OCI-LY3 (cell line): ENCODE results near the gene BACE2.
"Not testable (repeated sequence)": the region's sequence is repeated elsewhere in the genome, so short reads cannot be mapped to it uniquely, and the experiment has no call there.

Experiments
- H2AFZ ChIP-seq: fragments of 200-600, 300-600 bp; shearing (Covaris generic); 2 replicates; pipeline ENCODE4 v1.6.0; 2014; ENCODE audit warnings: antibody characterized with exemption, low read depth, low read length
- H3K27ac ChIP-seq: fragments of 200-600, 300-600 bp; sonication (generic); 2 replicates; pipeline ENCODE4 v1.5.1; 2014; ENCODE audit warnings: mild to moderate bottlenecking, low read length, moderate library complexity, mixed read lengths
- H3K27me3 ChIP-seq: fragments of 200-600, 300-600 bp; sonication (generic); 2 replicates; pipeline ENCODE4 v1.6.1; 2014; ENCODE audit warnings: low read depth, low read length, mixed read lengths
- H3K36me3 ChIP-seq: fragments of 200-600, 300-600 bp; sonication (generic); replicated peaks from 2 replicates; pipeline ENCODE3; 2014; ENCODE audit warnings: low read depth, low read length, mixed read lengths
- H3K4me1 ChIP-seq: fragments of 300-600, 200-600 bp; sonication (generic); 2 replicates; pipeline ENCODE4 v1.6.1; 2014; ENCODE audit warnings: low read length, mixed read lengths
- H3K4me2 ChIP-seq: fragments of 200-600, 300-600 bp; sonication (generic); 2 replicates; pipeline ENCODE4 v1.6.1; 2014; ENCODE audit warnings: low read length, mixed read lengths
- H3K4me3 ChIP-seq: fragments of 300-600, 200-600 bp; sonication (generic); 2 replicates; pipeline ENCODE4 v1.5.1; 2014; ENCODE audit warnings: antibody characterized with exemption, mild to moderate bottlenecking, low read length, moderate library complexity
- H3K79me2 ChIP-seq: fragments of 300-600, 200-600 bp; shearing (Covaris generic); 2 replicates; pipeline ENCODE4 v1.6.1; 2014; ENCODE audit warnings: mild to moderate bottlenecking, low read length, mixed read lengths
- H3K9ac ChIP-seq: fragments of 300-600, 200-600 bp; shearing (Covaris generic); 2 replicates; pipeline ENCODE4 v1.6.0; 2014; ENCODE audit warnings: mild to moderate bottlenecking, low read length, moderate library complexity
- H3K9me3 ChIP-seq: fragments of 200-600, 300-600 bp; shearing (Covaris generic); 2 replicates; pipeline ENCODE4 v1.6.1; 2014; ENCODE audit warnings: low read length, mixed read lengths; ENCODE audit not compliant: insufficient read depth
- H4K20me1 ChIP-seq: fragments of 200-600, 300-600 bp; sonication (generic); 2 replicates; pipeline ENCODE4 v1.6.1; 2016; ENCODE audit warnings: low read length, mixed read lengths; ENCODE audit not compliant: insufficient read depth
- EZH2phosphoT487 ChIP-seq: fragments of 200-600 bp; shearing (Covaris generic); IDR thresholded peaks from 2 replicates; pipeline ENCODE4 v1.6.1; 2018; ENCODE audit warnings: antibody characterized with exemption, mixed run types, low read depth
- TF ChIP-seq, protein P1 (sequence below): fragments of 200-600, 300-600 bp; sonication (generic); IDR thresholded peaks from 2 replicates; pipeline ENCODE4 v1.5.1; 2014; ENCODE audit warnings: antibody characterized with exemption, low read length, low read depth

Gene BACE2

DNA sequence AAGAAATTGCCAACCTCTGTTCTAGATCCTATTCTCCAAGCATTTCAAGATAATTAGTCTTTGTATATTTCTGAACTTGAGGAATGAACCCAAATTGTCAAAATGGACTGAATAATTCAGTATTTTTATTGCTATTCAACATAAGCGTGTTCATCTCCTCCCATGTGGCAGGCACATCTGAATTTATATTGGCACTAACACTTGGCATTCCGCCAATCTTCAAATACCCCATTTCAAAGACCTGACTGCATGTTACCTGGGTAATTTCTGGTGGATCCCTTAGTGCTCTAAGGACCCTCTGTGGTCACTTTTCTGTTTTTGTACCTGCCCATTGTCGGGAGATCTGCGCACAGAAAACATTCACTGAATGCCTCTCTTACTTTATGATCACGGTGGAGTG is 66.6 kb downstream of the BACE2 start:
- H3K36me3 ChIP-seq, result no peaks in the 10 kb centered on the region
- 0 out of 2 replicates have a peak overlapping the region, but pooled peaks have one; percentile 40 for H3K4me3 ChIP-seq
- H3K27ac ChIP-seq, result peak overlapping the region; percentile 26; the same call in 1 of the 2 replicates
- H3K9me3 ChIP-seq, result no peaks in the 10 kb centered on the region
- H3K4me1 ChIP-seq, result peaks cover 61% of the 10 kb centered on the region
- H3K4me2 ChIP-seq, result peak overlapping the region; percentile 64
- no peak overlapping the region for H3K9ac ChIP-seq
- peaks cover 17% of the 10 kb centered on the region for H3K27me3 ChIP-seq
- H2AFZ ChIP-seq, result no peak overlapping the region
- TF ChIP-seq, protein P1, sequence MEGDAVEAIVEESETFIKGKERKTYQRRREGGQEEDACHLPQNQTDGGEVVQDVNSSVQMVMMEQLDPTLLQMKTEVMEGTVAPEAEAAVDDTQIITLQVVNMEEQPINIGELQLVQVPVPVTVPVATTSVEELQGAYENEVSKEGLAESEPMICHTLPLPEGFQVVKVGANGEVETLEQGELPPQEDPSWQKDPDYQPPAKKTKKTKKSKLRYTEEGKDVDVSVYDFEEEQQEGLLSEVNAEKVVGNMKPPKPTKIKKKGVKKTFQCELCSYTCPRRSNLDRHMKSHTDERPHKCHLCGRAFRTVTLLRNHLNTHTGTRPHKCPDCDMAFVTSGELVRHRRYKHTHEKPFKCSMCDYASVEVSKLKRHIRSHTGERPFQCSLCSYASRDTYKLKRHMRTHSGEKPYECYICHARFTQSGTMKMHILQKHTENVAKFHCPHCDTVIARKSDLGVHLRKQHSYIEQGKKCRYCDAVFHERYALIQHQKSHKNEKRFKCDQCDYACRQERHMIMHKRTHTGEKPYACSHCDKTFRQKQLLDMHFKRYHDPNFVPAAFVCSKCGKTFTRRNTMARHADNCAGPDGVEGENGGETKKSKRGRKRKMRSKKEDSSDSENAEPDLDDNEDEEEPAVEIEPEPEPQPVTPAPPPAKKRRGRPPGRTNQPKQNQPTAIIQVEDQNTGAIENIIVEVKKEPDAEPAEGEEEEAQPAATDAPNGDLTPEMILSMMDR, result no peak
- no peak for TF ChIP-seq EZH2phosphoT487
- no peaks in the 10 kb centered on the region for H4K20me1 ChIP-seq
- no peaks in the 10 kb centered on the region for H3K79me2 ChIP-seq

DNA sequence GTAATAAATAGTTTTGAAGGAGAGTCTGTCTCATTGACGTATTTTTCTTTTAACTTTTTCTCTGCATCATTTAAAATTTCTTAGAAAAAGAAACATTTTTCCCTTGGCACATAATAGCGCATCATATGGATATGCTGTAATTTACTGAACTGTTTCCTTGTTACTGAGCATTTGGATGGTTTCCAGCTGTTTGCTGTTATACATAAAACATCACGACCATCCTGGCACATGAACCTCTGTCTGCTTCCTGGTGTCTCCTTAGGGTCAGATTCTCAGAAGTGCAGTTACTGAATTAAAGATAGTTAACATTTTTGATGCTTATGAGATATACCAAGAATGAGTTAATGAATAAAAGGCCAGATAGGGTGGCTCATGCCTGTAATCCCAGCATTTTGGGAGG is 67.2 kb downstream of the BACE2 start:
- H2AFZ ChIP-seq, result no peak overlapping the region
- no peak overlapping the region for H3K9ac ChIP-seq
- no peak overlapping the region for H3K27ac ChIP-seq
- no peaks in the 10 kb centered on the region for H4K20me1 ChIP-seq
- no peaks in the 10 kb centered on the region for H3K79me2 ChIP-seq
- no peaks in the 10 kb centered on the region for H3K9me3 ChIP-seq
- H3K4me1 ChIP-seq, result peaks cover 60% of the 10 kb centered on the region
- H3K4me2 ChIP-seq, result no peak overlapping the region
- H3K27me3 ChIP-seq, result peaks cover 21% of the 10 kb centered on the region
- no peaks in the 10 kb centered on the region for H3K36me3 ChIP-seq
- H3K4me3 ChIP-seq, result no peak overlapping the region
- TF ChIP-seq, protein P1, result no peak
- no peak for TF ChIP-seq EZH2phosphoT487

DNA sequence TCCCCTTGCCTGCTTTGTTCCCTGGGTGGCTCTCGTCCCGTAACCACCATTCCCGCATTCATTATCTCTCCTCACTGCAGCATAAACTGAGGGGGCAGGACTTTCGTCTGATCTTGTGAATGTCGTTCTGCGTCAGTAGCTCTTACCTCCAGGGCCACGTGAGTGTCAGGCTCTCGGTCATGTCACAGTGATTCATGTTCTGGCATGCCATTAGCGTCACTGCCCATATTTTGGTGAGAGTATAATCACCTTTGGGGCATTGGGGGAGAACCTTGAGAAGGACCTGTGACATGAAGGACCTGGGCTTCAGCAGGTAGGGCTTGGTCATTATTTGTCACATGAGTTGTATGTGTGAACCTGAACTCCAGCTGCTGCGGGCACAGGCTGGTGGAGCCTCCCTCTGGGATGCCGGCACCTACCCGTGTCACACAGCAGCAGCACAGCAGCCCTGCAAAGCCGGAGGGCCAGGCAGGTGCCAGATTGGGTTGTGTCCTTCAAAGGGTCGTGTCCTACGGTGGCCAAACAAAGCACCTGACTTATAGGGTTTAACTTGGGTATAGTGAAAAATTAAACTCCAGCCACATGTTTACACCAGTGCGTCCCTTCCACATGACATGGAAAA is 68.5 kb downstream of the BACE2 start:
- H4K20me1 ChIP-seq, result no peaks in the 10 kb centered on the region
- H3K36me3 ChIP-seq, result no peaks in the 10 kb centered on the region
- H3K4me1 ChIP-seq, result peaks cover 47% of the 10 kb centered on the region
- peaks cover 15% of the 10 kb centered on the region for H3K27me3 ChIP-seq
- no peak overlapping the region for H2AFZ ChIP-seq
- H3K79me2 ChIP-seq, result no peaks in the 10 kb centered on the region
- TF ChIP-seq, protein P1, result no peak
- no peak for TF ChIP-seq EZH2phosphoT487
- no peak overlapping the region for H3K4me2 ChIP-seq
- no peak overlapping the region for H3K9ac ChIP-seq
- no peaks in the 10 kb centered on the region for H3K9me3 ChIP-seq
- H3K27ac ChIP-seq, result no peak overlapping the region
- H3K4me3 ChIP-seq, result no peak overlapping the region

DNA sequence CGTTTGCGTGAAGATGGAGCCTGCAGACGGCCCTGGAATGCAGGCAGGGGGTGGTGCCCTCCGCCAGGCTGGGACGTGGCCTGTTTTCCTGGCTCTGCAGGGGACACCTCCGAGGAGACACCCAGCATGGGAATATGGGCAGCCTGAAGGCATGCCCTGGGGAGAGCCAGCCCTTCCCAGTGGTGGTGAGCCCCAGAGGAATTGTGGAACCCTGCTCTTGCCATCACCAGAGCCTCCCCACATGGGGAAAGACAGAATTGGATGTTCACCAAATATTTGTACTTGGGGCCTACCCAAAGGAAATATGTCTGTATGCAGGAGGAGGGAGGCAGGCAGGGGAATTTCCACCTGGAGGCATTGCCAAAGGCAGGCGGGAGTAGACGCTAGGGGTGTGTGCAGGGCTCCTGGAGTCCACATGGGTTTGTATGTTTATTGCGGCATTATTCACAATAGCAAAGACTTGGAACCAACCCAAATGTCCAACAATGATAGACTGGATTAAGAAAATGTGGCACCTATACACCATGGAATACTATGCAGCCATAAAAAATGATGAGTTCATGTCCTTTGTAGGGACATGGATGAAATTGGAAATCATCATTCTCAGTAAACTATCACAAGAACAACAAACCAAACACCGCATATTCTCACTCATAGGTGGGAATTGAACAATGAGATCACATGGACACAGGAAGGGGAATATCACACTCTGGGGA is 70.3 kb downstream of the BACE2 start:
- not testable (repeated sequence) for H3K9me3 ChIP-seq, H3K36me3 ChIP-seq

More for the DNA sequence above, 70.3 kb downstream of the BACE2 start:
- Histone ChIP-seq H3K4me1 (peaks cover 33% of the 10 kb centered on the region), H3K27me3 (peaks cover 11% of the 10 kb centered on the region)
- H3K27ac ChIP-seq, H4K20me1 ChIP-seq, H3K4me3 ChIP-seq, H2AFZ ChIP-seq, H3K9ac ChIP-seq, H3K4me2 ChIP-seq, H3K79me2 ChIP-seq: not testable (repeated sequence)
